Adrenal gland (tissue), 12 donors: Measurements from ENCODE around the gene ZFR2. TPM values are rescaled to one million over a fixed set of nuclear protein-coding genes. Genes with fewer than 3 reads are reported as not detected.

Source experiments
- DNase-seq, 7 donors: peaks; one replicate each; pipeline ENCODE4 v3.0.0-alpha.2; 2019 to 2020
- H3K27ac ChIP-seq, 5 donors: fragments of 200-600 bp; sonication (generic) in 4 of 5; 1 replicate in 3 of 5; 2 replicates in 2 of 5; pipeline versions ENCODE4 v1.5.1 to v1.8.0; 2016 to 2020; ENCODE audit warnings: mild to moderate bottlenecking in 1 of 5
- H3K27me3 ChIP-seq: fragments of 200-600 bp; 2 replicates; pipeline ENCODE4 v1.8.0; 2021
- H3K36me3 ChIP-seq, 2 donors: fragments of 200-600 bp; replicated peaks in 1 of 2; 1 replicate in 1 of 2; 2 replicates in 1 of 2; pipeline versions ENCODE4 v1.5.1 to v1.8.0; 2018 to 2022
- H3K4me1 ChIP-seq, 2 donors: fragments of 200-600 bp; replicated peaks in 1 of 2; 1 replicate in 1 of 2; 2 replicates in 1 of 2; pipeline versions ENCODE4 v1.5.1 to v1.8.0; 2018 to 2021
- H3K4me3 ChIP-seq, 4 donors: fragments of 200-600 bp; sonication (generic) in 3 of 4; one replicate each; pipeline ENCODE4 v1.5.1; 2016 to 2018
- H3K9me3 ChIP-seq, 3 donors: fragments of 200-600 bp; sonication (generic) in 1 of 3; replicated peaks in 1 of 3; 1 replicate in 2 of 3; 2 replicates in 1 of 3; pipeline versions ENCODE4 v1.5.1 to v1.8.0; 2016 to 2021
- CTCF ChIP-seq, 6 experiments: fragments of 450-650 bp in 4 of 6; fragments of 200-600 bp in 2 of 6; sonication (generic) in 1 of 6; IDR thresholded peaks; 1 replicate in 5 of 6; 2 replicates in 1 of 6; pipeline versions ENCODE4 v1.5.1 to v1.8.0; 2016 to 2021; ENCODE audit warnings: antibody characterized with exemption in 6 of 6, mild to moderate bottlenecking in 2 of 6, moderate library complexity in 1 of 6
- POLR2A ChIP-seq, 2 donors: fragments of 450-650 bp; IDR thresholded peaks; one replicate each; pipeline ENCODE4 v1.6.1; 2017; ENCODE audit warnings: antibody characterized with exemption in 2 of 2, mild to moderate bottlenecking in 2 of 2, moderate library complexity in 1 of 2
- WGBS, 4 donors: extraction: QIAGEN DNeasy Blood & Tissue Kit in 2 of 4; methylation state at CpG; one replicate each; pipeline versions ENCODE4 v1.1.5 to v1.1.7; 2013 to 2017; 5-methylcytosine and 5-hydroxymethylcytosine counted together
- intact Hi-C, 2 donors: fragments of 100-400 bp; cut with DNase I; formaldehyde crosslinking; loops; one replicate each; pipeline versions ENCODE4 v1.14.1 to v1.15.0; 2022 to 2023
- polyA plus RNA-seq, 3 donors: library from polyadenylated mRNA; stranded (reverse); fragments of 200-250 nt in 2 of 3; fragments of 350-450 nt in 1 of 3; fragmentation: Illumina TruSeq in 1 of 3; extraction: RNeasy Lipid Tissue Mini Kit (QIAGEN cat#74804) in 1 of 3; gene quantifications; one replicate each; pipeline ENCODE4 v1.2.3, GENCODE V29; 2013 to 2014
- total RNA-seq, 9 donors: library from RNA; depleted of rRNA in 4 of 9; stranded (reverse); fragments of >200 nt in 4 of 9; fragments of 120-200 nt in 1 of 9; fragmentation: NEBNext Ultra II Directional in 1 of 9; extraction: Animal tissue kit (Norgen Biotek cat#: 25700) in 1 of 9; gene quantifications; one replicate each; pipeline versions ENCODE4 v1.1.0 to v1.2.4, GENCODE V29; 2013 to 2023
- donor health status: healthy with polysubstance abuse.
- donor health status: Bipolar disorder and iron deficiency.
- donor health status: DM: yes; HTN: yes; CAD: no.
- donor health status: DM: no; HTN: no; CAD: no.
- donor health status: DM: no; HTN: no; CAD: no.
- donor health status: DM: yes; HTN: yes; CAD: no.

Gene ZFR2
- total and polyA plus RNA-seq, 12 donors, result 0.19 to 13.2 (median 1.7) TPM; not detected in 3

- H3K36me3 ChIP-seq, result no peaks in the 10 kb centered on the region
- DNase-seq, result no peak
- TF ChIP-seq POLR2A (IDR thresholded peaks at IDR 0.05) (no peak), CTCF (IDR thresholded peaks at IDR 0.05) (no peak)
- H3K27ac ChIP-seq, result no peak overlapping the region
- WGBS, 4 donors, result 89 to 92% (median 91%) methylated on average over 9 of the region's 9 CpGs
- intact Hi-C loops, result no loop called here
- H3K9me3 ChIP-seq, result peaks cover 0 to 17% (median 0%) of the 10 kb centered on the region in 3 donors
- no peak overlapping the region for H3K4me3 ChIP-seq
- H3K27me3 ChIP-seq, result peaks cover 12% of the 10 kb centered on the region
- H3K4me1 ChIP-seq, result no peaks in the 10 kb centered on the region
Observed at GRCh38 chr19:3780786-3781304, 88.0 kb downstream of the ZFR2 start.

- Histone ChIP-seq H3K4me3 (no peak overlapping the region), H3K9me3 (peaks cover 0 to 17% (median 0%) of the 10 kb centered on the region in 3 donors), H3K27me3 (peaks cover 5% of the 10 kb centered on the region), H3K27ac (no peak overlapping the region), H3K4me1 (no peaks in the 10 kb centered on the region), H3K36me3 (no peaks in the 10 kb centered on the region)
- no peak for DNase-seq
- intact Hi-C loops, result no loop called here
- WGBS, 4 donors, result 61 to 71% (median 66%) methylated on average over 11 to 44 of the region's 44 CpGs
- TF ChIP-seq CTCF (IDR thresholded peaks at IDR 0.05), result no peak
- no peak for TF ChIP-seq POLR2A (IDR thresholded peaks at IDR 0.05)
Observed at GRCh38 chr19:3778899-3779723, 89.7 kb downstream of the ZFR2 start.

GRCh38 chr19:3778104-3778867 lies 90.6 kb downstream of the ZFR2 start:
- Histone ChIP-seq H3K4me1 (no peaks in the 10 kb centered on the region), H3K4me3 (no peak overlapping the region), H3K36me3 (no peaks in the 10 kb centered on the region), H3K27ac (no peak overlapping the region), H3K27me3 (no peaks in the 10 kb centered on the region), H3K9me3 (peaks cover 0 to 17% (median 0%) of the 10 kb centered on the region in 3 donors)
- intact Hi-C loops, result no loop called here
- WGBS, 4 donors, result 83 to 88% (median 86%) methylated on average over 22 to 37 of the region's 37 CpGs
- no peak for TF ChIP-seq POLR2A (IDR thresholded peaks at IDR 0.05)
- no peak for TF ChIP-seq CTCF (IDR thresholded peaks at IDR 0.05)
- no peak for DNase-seq

- WGBS, 4 donors, result 86 to 95% (median 92%) methylated on average over 1 of the region's 1 CpG
- intact Hi-C loops, result no loop called here
- H3K27ac ChIP-seq, result no peak overlapping the region
- TF ChIP-seq POLR2A (IDR thresholded peaks at IDR 0.05) (no peak), CTCF (IDR thresholded peaks at IDR 0.05) (no peak)
- peaks cover 0 to 9% (median 0%) of the 10 kb centered on the region in 3 donors for H3K9me3 ChIP-seq
- H3K36me3 ChIP-seq, result no peaks in the 10 kb centered on the region
- H3K4me3 ChIP-seq, result no peak overlapping the region
- H3K4me1 ChIP-seq, result no peaks in the 10 kb centered on the region
- no peaks in the 10 kb centered on the region for H3K27me3 ChIP-seq
- no peak for DNase-seq
Observed at GRCh38 chr19:3776479-3777040, 92.3 kb downstream of the ZFR2 start.
